K562 (cell line): ENCODE results near the gene TIMM17A. TPM values are rescaled to one million over a fixed set of nuclear protein-coding genes. Genes with fewer than 3 reads are reported as not detected.

Source experiments
- ESRRB ChIP-seq: fragments of 250-450 bp; sonication (Bioruptor Pico); IDR thresholded peaks from 2 replicates; pipeline ENCODE4 v1.5.0; 2020; ENCODE audit warnings: mild to moderate bottlenecking, moderate library complexity, borderline replicate concordance
- FOXM1 ChIP-seq, 2 experiments: fragments of 450-650 bp in 1 of 2; sonication (generic) in 1 of 2; formaldehyde crosslinking in 1 of 2; IDR thresholded peaks; 2 replicates each; pipeline versions ENCODE4 v1.6.1 to v1.9.0; 2017 to 2022; ENCODE audit warnings: low read depth in 2 of 2, mild to moderate bottlenecking in 2 of 2, missing genetic modification reagents in 1 of 2, moderate library complexity in 1 of 2
- PURB ChIP-seq: sonication (generic); formaldehyde crosslinking; IDR thresholded peaks from 2 replicates; pipeline ENCODE4 v1.9.0; 2021; ENCODE audit warnings: low read depth, mild to moderate bottlenecking, missing genetic modification reagents
- RCOR1 ChIP-seq, 2 experiments: IDR thresholded peaks; 2 replicates each; pipeline ENCODE4 v1.6.1; 2012; ENCODE audit warnings: low read depth in 2 of 2, low read length in 2 of 2, borderline replicate concordance in 1 of 2, improper control_type of control experiment in 1 of 2
- SREBF1 ChIP-seq: fragments of 150-350 bp; IDR thresholded peaks from 2 replicates; pipeline ENCODE4 v1.6.1; 2014; ENCODE audit warnings: antibody characterized with exemption, low read depth, low read length, borderline replicate concordance
- YY1 ChIP-seq, 3 experiments: IDR thresholded peaks; 2 replicates each; pipeline ENCODE4 v1.6.1; 2011; ENCODE audit warnings: low read length in 2 of 3, mild to moderate bottlenecking in 2 of 3, moderate library complexity in 2 of 3, borderline replicate concordance in 1 of 3, control low read depth in 1 of 3, low read depth in 1 of 3; ENCODE audit not compliant: insufficient read depth in 3 of 3, insufficient replicate concordance in 2 of 3, control insufficient read depth in 1 of 3, insufficient read length in 1 of 3; ENCODE audit errors: extremely low read depth in 1 of 3
- ZNF217 ChIP-seq: sonication (generic); formaldehyde crosslinking; IDR thresholded peaks from 2 replicates; pipeline ENCODE4 v1.8.0; 2022; ENCODE audit warnings: mild to moderate bottlenecking, missing genetic modification reagents
- ZNF444 ChIP-seq: fragments of 250-450 bp; sonication (Bioruptor Pico); IDR thresholded peaks from 2 replicates; pipeline ENCODE4 v1.4.0; 2020; ENCODE audit warnings: mild to moderate bottlenecking, moderate library complexity
- ZNF707 ChIP-seq: fragments of 250-450 bp; sonication (Bioruptor Pico); conservative IDR thresholded peaks from 2 replicates; pipeline ENCODE4 v1.8.0; 2022; ENCODE audit warnings: inconsistent platforms, mild to moderate bottlenecking, moderate library complexity
- polyA plus RNA-seq, 8 experiments: library from polyadenylated mRNA; depleted of rRNA in 4 of 8; stranded (reverse) in 5 of 8; unstranded in 3 of 8; fragments of >200 nt; fragmentation: Nextera tagmentation in 2 of 8; fragmentation: Illumina TruSeq in 1 of 8; extraction: Ambion mirVana in 2 of 8; extraction: Trizol in 1 of 8; gene quantifications; 2 replicates each; pipeline versions ENCODE4 v1.2.1 to v1.2.3, GENCODE V29; 2011 to 2014; ENCODE audit warnings: inconsistent platforms in 1 of 8, missing spikeins in 1 of 8
- total RNA-seq, 7 experiments: library from RNA; depleted of rRNA in 6 of 7; stranded (reverse); fragments of >200 nt in 6 of 7; fragmentation: Illumina TruSeq in 2 of 7; extraction: Trizol in 2 of 7; gene quantifications; 2 replicates each; pipeline versions ENCODE4 v1.2.1 to v1.2.3, GENCODE V29; 2011 to 2021; ENCODE audit warnings: low replicate concordance in 1 of 7
- TF ChIP-seq, protein P1 (sequence below): fragments of 450-650 bp; IDR thresholded peaks from one replicate; pipeline ENCODE4 v1.6.1; 2018; ENCODE audit warnings: mild to moderate bottlenecking, moderate library complexity; ENCODE audit not compliant: partially characterized antibody
- TF ChIP-seq, protein P2 (sequence below): fragments of 250-450 bp; sonication (Bioruptor Pico); IDR thresholded peaks from 2 replicates; pipeline ENCODE4 v1.5.0; 2021
- TF ChIP-seq, protein P3 (sequence below): fragments of 450-650 bp; formaldehyde crosslinking; IDR thresholded peaks from 2 replicates; pipeline ENCODE4 v1.4.0; 2020; ENCODE audit warnings: mild to moderate bottlenecking, mixed read lengths
- TF ChIP-seq, protein P4 (sequence below): fragments of 250-450 bp; sonication (Bioruptor Pico); IDR thresholded peaks from 2 replicates; pipeline ENCODE4 v1.9.0; 2021; ENCODE audit warnings: mild to moderate bottlenecking, inconsistent platforms
- TF ChIP-seq, protein P5 (sequence below): fragments of 450-650 bp; IDR thresholded peaks from 2 replicates; pipeline ENCODE4 v1.7.0; 2016; ENCODE audit warnings: borderline replicate concordance

TIMM17A gene
- total and polyA plus RNA-seq, 9 of the 15 experiments (the other 6 are each of a cell fraction or from before 2014, with no cell fraction given) = 116 to 744 (median 180) TPM

DNA sequence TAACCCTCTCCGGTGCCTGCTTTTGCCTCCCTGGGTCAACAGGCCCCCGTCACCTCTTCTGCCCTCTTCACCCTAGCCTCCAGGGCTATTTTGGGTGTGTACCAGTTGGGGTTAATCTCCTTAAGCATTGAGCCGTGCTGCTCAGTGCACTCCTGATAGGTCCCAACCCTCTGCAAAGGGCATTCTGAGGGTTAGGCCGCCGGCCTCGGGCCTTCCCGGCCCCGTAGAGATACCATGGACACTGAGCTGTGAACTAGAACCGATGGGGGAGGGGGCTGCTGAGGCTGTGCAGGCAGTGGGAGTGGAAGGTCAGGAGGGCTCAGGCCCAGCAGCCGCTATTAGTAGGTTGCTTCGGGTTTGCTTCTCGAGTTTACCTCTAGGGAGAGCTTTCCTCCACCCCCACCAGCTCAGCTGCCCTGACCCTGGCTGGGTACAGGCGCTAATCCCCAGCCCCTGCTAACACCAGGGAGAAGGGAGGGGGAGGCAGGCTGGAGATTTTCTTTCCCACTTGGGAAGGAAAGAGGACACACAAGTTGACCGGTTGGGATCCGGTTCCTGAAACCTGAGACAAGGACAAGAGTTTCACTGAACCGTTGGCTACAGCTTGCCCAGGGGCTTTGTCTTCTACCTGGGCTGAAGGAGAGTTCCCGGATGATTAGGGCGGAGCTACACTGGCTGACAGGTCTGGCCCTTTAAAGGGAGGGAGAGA lies 13.7 kb upstream of the TIMM17A start (continued):
- TF ChIP-seq, protein P1, sequence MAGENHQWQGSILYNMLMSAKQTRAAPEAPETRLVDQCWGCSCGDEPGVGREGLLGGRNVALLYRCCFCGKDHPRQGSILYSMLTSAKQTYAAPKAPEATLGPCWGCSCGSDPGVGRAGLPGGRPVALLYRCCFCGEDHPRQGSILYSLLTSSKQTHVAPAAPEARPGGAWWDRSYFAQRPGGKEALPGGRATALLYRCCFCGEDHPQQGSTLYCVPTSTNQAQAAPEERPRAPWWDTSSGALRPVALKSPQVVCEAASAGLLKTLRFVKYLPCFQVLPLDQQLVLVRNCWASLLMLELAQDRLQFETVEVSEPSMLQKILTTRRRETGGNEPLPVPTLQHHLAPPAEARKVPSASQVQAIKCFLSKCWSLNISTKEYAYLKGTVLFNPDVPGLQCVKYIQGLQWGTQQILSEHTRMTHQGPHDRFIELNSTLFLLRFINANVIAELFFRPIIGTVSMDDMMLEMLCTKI = no peak
- TF ChIP-seq ZNF217 (CRISPR knock-in tag) = no peak
- TF ChIP-seq, protein P2, sequence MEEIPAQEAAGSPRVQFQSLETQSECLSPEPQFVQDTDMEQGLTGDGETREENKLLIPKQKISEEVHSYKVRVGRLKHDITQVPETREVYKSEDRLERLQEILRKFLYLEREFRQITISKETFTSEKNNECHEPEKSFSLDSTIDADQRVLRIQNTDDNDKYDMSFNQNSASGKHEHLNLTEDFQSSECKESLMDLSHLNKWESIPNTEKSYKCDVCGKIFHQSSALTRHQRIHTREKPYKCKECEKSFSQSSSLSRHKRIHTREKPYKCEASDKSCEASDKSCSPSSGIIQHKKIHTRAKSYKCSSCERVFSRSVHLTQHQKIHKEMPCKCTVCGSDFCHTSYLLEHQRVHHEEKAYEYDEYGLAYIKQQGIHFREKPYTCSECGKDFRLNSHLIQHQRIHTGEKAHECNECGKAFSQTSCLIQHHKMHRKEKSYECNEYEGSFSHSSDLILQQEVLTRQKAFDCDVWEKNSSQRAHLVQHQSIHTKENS (CRISPR knock-in tag) = no peak
- no peak for TF ChIP-seq RCOR1 (IDR thresholded peaks at IDR 0.05; ENCODE audit: borderline replicate concordance in 1 of 2, low read depth in 2 of 2, low read length in 2 of 2)
- peak in 2 of 3 experiments; percentile 51 to 60 for TF ChIP-seq YY1 (IDR thresholded peaks at IDR 0.05; ENCODE audit: borderline replicate concordance in 1 of 3, control insufficient read depth in 1 of 3, extremely low read depth in 1 of 3, insufficient read depth in 3 of 3, insufficient read length in 1 of 3, insufficient replicate concordance in 2 of 3, low read depth in 1 of 3, low read length in 2 of 3)
- TF ChIP-seq, protein P3, sequence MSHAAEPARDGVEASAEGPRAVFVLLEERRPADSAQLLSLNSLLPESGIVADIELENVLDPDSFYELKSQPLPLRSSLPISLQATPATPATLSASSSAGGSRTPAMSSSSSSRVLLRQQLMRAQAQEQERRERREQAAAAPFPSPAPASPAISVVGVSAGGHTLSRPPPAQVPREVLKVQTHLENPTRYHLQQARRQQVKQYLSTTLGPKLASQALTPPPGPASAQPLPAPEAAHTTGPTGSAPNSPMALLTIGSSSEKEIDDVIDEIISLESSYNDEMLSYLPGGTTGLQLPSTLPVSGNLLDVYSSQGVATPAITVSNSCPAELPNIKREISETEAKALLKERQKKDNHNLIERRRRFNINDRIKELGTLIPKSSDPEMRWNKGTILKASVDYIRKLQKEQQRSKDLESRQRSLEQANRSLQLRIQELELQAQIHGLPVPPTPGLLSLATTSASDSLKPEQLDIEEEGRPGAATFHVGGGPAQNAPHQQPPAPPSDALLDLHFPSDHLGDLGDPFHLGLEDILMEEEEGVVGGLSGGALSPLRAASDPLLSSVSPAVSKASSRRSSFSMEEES (CRISPR knock-in tag) = no peak
- no peak for TF ChIP-seq SREBF1
- TF ChIP-seq ESRRB = no peak
- TF ChIP-seq ZNF444 = no peak; the same call in 1 of the 2 replicates
- no peak; the same call in 1 of the 2 replicates for TF ChIP-seq FOXM1 (IDR thresholded peaks at IDR 0.05; ENCODE audit: low read depth)
- no peak for TF ChIP-seq FOXM1 (CRISPR knock-in tag; IDR thresholded peaks at IDR 0.05; ENCODE audit: low read depth)
- TF ChIP-seq, protein P4, sequence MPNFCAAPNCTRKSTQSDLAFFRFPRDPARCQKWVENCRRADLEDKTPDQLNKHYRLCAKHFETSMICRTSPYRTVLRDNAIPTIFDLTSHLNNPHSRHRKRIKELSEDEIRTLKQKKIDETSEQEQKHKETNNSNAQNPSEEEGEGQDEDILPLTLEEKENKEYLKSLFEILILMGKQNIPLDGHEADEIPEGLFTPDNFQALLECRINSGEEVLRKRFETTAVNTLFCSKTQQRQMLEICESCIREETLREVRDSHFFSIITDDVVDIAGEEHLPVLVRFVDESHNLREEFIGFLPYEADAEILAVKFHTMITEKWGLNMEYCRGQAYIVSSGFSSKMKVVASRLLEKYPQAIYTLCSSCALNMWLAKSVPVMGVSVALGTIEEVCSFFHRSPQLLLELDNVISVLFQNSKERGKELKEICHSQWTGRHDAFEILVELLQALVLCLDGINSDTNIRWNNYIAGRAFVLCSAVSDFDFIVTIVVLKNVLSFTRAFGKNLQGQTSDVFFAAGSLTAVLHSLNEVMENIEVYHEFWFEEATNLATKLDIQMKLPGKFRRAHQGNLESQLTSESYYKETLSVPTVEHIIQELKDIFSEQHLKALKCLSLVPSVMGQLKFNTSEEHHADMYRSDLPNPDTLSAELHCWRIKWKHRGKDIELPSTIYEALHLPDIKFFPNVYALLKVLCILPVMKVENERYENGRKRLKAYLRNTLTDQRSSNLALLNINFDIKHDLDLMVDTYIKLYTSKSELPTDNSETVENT (CRISPR knock-in tag) = no peak
- no peak for TF ChIP-seq ZNF707 (CRISPR knock-in tag)
- TF ChIP-seq PURB = no peak
- TF ChIP-seq, protein P5, sequence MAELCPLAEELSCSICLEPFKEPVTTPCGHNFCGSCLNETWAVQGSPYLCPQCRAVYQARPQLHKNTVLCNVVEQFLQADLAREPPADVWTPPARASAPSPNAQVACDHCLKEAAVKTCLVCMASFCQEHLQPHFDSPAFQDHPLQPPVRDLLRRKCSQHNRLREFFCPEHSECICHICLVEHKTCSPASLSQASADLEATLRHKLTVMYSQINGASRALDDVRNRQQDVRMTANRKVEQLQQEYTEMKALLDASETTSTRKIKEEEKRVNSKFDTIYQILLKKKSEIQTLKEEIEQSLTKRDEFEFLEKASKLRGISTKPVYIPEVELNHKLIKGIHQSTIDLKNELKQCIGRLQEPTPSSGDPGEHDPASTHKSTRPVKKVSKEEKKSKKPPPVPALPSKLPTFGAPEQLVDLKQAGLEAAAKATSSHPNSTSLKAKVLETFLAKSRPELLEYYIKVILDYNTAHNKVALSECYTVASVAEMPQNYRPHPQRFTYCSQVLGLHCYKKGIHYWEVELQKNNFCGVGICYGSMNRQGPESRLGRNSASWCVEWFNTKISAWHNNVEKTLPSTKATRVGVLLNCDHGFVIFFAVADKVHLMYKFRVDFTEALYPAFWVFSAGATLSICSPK = no peak; the same call in 1 of the 2 replicates
